Measurements from ENCODE around the gene CACNB1. TPM values are rescaled to one million over a fixed set of nuclear protein-coding genes. Genes with fewer than 3 reads are reported as not detected.

CACNB1 gene
- total RNA-seq, 1 donor from 2014 or later, result 0.99 TPM

DNA sequence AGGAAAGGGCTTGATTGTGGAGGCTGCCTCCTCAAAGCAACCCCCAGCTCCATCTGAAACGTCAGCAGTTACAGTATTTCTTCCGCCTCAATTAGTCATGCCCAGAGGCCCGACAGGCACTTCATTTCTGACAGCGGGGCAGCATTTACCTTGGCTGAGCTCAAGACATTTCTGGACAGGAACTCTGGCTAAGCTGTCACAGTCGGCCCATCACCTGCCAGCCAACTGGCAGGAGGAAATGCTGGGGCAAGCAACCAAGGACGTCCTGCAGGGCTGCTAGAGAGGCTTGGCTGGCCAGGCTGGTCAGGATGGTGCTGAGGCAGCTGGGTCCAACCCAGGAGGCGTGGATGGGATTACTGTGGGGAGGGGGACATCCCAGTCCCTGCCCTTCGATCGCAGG lies 73.8 kb downstream of the CACNB1 start:
- no peak for DNase-seq (ENCODE audit: low read depth in 2 of 2)

Other genes starting within 250 kb of the CACNB1 start
- not detected in 2 replicates for gene FBXO47, start 230.3 kb downstream of the CACNB1 start, total RNA-seq
- not detected in 2 replicates for gene PLXDC1, start 46.0 kb downstream of the CACNB1 start, total RNA-seq
- not detected in 2 replicates for gene ARL5C, start 31.5 kb downstream of the CACNB1 start, total RNA-seq
- gene RPL19, start 2.6 kb upstream of the CACNB1 start, total RNA-seq, result 1,196 TPM in 2 replicates
- not detected in 2 replicates for gene STAC2, start 28.3 kb upstream of the CACNB1 start, total RNA-seq
- 7.0 and 10.1 TPM in 2 replicates for gene FBXL20, start 204.0 kb upstream of the CACNB1 start, total RNA-seq